ENCODE measurements around the gene BTBD9.

DNA sequence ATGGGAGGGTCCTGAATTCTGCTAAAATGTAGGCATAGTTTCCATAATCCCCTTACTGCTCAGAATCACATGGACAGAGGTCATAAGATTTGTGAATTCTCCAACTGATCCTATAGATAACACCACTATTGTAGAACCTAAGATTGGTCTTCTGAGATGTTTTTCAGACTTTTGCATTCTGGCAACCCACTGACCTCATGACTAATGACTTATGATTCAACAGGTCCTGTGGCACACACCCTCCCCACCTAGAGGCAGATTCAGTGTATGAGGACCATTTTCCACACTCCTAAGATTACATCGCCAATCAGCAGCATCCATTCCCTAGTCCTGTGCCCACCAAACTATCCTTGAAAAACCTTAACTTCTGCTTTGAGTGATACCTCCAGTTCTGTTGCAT is 207.2 kb downstream of the BTBD9 start:
- TF ChIP-seq HNRNPUL1 (IDR thresholded peaks at IDR 0.05; ENCODE audit: low read length) = no peak
- no peak for TF ChIP-seq ZNF184 (CRISPR knock-in tag; IDR thresholded peaks at IDR 0.05)
- TF ChIP-seq, protein P1, sequence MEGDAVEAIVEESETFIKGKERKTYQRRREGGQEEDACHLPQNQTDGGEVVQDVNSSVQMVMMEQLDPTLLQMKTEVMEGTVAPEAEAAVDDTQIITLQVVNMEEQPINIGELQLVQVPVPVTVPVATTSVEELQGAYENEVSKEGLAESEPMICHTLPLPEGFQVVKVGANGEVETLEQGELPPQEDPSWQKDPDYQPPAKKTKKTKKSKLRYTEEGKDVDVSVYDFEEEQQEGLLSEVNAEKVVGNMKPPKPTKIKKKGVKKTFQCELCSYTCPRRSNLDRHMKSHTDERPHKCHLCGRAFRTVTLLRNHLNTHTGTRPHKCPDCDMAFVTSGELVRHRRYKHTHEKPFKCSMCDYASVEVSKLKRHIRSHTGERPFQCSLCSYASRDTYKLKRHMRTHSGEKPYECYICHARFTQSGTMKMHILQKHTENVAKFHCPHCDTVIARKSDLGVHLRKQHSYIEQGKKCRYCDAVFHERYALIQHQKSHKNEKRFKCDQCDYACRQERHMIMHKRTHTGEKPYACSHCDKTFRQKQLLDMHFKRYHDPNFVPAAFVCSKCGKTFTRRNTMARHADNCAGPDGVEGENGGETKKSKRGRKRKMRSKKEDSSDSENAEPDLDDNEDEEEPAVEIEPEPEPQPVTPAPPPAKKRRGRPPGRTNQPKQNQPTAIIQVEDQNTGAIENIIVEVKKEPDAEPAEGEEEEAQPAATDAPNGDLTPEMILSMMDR (IDR thresholded peaks at IDR 0.05 in 2 of 3, conservative IDR thresholded peaks at IDR 0.05 in 1 of 3; ENCODE audit: insufficient read depth in 2 of 3, low read depth in 1 of 3, low read length in 3 of 3) = no peak
